ENCODE data around the gene ZNF365. TPM values are rescaled to one million over a fixed set of nuclear protein-coding genes. Genes with fewer than 3 reads are reported as not detected.

Gene ZNF365
- total and polyA plus RNA-seq, 9 of the 15 experiments (the other 6 are each of a cell fraction or from before 2014, with no cell fraction given): 0.03 to 0.04 TPM; not detected in 7

DNA sequence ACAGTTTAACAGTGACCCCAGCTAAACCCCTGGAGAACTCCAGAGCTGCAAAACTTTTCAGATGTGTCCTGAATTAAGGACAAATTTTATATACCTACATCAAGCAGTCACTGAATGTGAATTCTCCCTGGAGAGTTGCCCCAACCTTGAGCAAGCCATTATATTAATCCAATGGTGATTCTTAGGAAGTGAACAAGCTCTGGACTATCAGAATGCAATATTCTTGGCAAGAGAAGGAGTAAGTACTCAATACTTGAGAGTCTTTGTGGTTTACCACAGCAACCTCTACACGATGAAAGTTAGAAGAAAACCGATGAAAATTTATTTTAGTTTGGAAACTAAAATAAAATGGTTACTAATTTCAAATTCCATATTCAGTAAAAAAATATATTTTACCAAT lies 19.3 kb upstream of the ZNF365 start (continued):
- TF ChIP-seq HNRNPUL1 (IDR thresholded peaks at IDR 0.05; ENCODE audit: low read length): no peak
- no peak for TF ChIP-seq GATA2 (CRISPR knock-in tag; IDR thresholded peaks at IDR 0.05)
- TF ChIP-seq ERF (CRISPR knock-in tag; IDR thresholded peaks at IDR 0.05): no peak
- no peak for TF ChIP-seq NRF1 (conservative IDR thresholded peaks at IDR 0.05 in 1 of 2, IDR thresholded peaks at IDR 0.05 in 1 of 2)
- no peak for TF ChIP-seq ZFP36 (IDR thresholded peaks at IDR 0.05; ENCODE audit: low read depth, low read length, partially characterized antibody)
- TF ChIP-seq LCOR (CRISPR knock-in tag; IDR thresholded peaks at IDR 0.05): no peak

GRCh38 chr10:62356447-62356846 lies 17.7 kb upstream of the ZNF365 start:
- Histone ChIP-seq H3K9me3 (replicated peaks; ENCODE audit: control insufficient read depth, insufficient read depth, low read depth, low read length) (no peaks in the 10 kb centered on the region), H3K4me2 (ENCODE audit: insufficient read depth, low read length) (no peak overlapping the region), H3K4me3 (no peak overlapping the region), H3K27me3 (ENCODE audit: control insufficient read depth in 2 of 2, insufficient read depth in 2 of 2, low read length in 2 of 2) (no peaks in the 10 kb centered on the region), H4K20me1 (replicated peaks; ENCODE audit: control insufficient read depth, insufficient read depth, low read length) (no peaks in the 10 kb centered on the region), H3K79me2 (ENCODE audit: control insufficient read depth, insufficient read depth, low read length) (no peaks in the 10 kb centered on the region), H3K27ac (ENCODE audit: extremely low read depth, low read depth, low read length) (no peak overlapping the region), H3K9me1 (ENCODE audit: control insufficient read depth, insufficient read depth, low read length) (no peaks in the 10 kb centered on the region), H3K9ac (ENCODE audit: insufficient read depth in 1 of 2, low read depth in 2 of 2, low read length in 2 of 2) (no peak overlapping the region), H3K36me3 (ENCODE audit: control insufficient read depth, insufficient read depth, low read length) (no peaks in the 10 kb centered on the region), H3K4me1 (replicated peaks in 1 of 2; ENCODE audit: control insufficient read depth in 2 of 2, insufficient read depth in 2 of 2, low read length in 2 of 2) (no peaks in the 10 kb centered on the region), H2AFZ (ENCODE audit: low read depth, low read length) (no peak overlapping the region)
- intact Hi-C loops (cut with micrococcal nuclease) (no loop called here), in situ Hi-C loops (cut with MboI) (no loop called here)
- FAIRE-seq (no peak), DNase-seq (ENCODE audit: extremely low read depth in 1 of 4, low spot score in 3 of 4) (no peak), ATAC-seq (no peak)
- WGBS (ENCODE audit: insufficient coverage, low coverage, missing lambda C conversion rate): 10% methylated on average over 2 of the region's 2 CpGs
- ChIA-PET POLR2A (interaction anchor here (0.6 kb wide), 1 partner anchor 1114 kb away, joined by 4 read pairs; no protein-coding TSS in a partner anchor), CTCF (ENCODE audit: low intra/inter-chr PET ratio) (no interaction called here)
- BruUV-seq (replicated peaks): no TSS peak
- TF ChIP-seq ZBTB8A (IDR thresholded peaks at IDR 0.05; ENCODE audit: partially characterized antibody) (no peak), HNRNPK (IDR thresholded peaks at IDR 0.05; ENCODE audit: low read depth, low read length, poor library complexity, severe bottlenecking) (no peak), CEBPZ (IDR thresholded peaks at IDR 0.05; ENCODE audit: borderline replicate concordance, low read depth, low read length) (no peak), LEF1 (IDR thresholded peaks at IDR 0.05) (no peak), ZNF79 (CRISPR knock-in tag; IDR thresholded peaks at IDR 0.05; ENCODE audit: low read depth) (no peak), CHD2 (IDR thresholded peaks at IDR 0.05; ENCODE audit: low read depth, low read length) (no peak), EP400 (IDR thresholded peaks at IDR 0.05) (no peak), BACH1 (tag; IDR thresholded peaks at IDR 0.05) (no peak), USF1 (CRISPR knock-in tag; IDR thresholded peaks at IDR 0.05) (no peak), MTA1 (IDR thresholded peaks at IDR 0.05; ENCODE audit: borderline replicate concordance) (no peak), ATF6 (CRISPR knock-in tag; IDR thresholded peaks at IDR 0.05) (no peak), TAF15 (IDR thresholded peaks at IDR 0.05; ENCODE audit: low read depth, low read length) (no peak)
